ENCODE data around the gene TMEM59L. TPM values are rescaled to one million over a fixed set of nuclear protein-coding genes. Genes with fewer than 3 reads are reported as not detected.
A peak's percentile ranks its signal among the peaks of the same experiment; 100 is the strongest.

TMEM59L gene
- total and polyA plus RNA-seq, 2 of the 13 experiments (the other 11 are each of a cell fraction or from before 2014, with no cell fraction given), result 0.97 to 5.5 TPM

DNA sequence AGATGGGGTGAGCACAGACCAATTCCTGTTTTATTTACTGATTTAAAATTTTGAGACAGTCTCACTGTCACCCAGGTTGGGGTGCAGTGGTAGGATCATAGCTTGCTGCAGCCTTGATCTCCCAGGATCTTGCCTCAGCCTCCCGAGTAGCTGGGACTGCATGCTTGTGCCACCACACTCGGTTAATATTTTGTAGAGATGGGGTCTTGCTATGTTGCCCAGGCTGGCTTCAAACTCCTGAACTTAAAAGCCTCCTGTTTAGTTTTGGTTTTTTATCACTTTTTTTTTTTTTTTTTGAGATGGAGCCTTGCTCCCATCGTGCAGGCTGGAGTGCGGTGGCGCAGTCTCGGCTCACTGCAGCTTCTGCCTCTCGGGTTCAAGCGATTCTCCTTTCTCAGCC lies 36.3 kb upstream of the TMEM59L start:
- H3K4me3 ChIP-seq (replicated peaks in 1 of 3; ENCODE audit: insufficient read depth in 1 of 3, low read depth in 2 of 3, low read length in 3 of 3), result no peak overlapping the region
- H3K27me3 ChIP-seq (ENCODE audit: control insufficient read depth in 1 of 2, insufficient read depth in 2 of 2, low read length in 2 of 2), result no peaks in the 10 kb centered on the region; a peak in 1 of 5 replicates
- no peak overlapping the region for H3K27ac ChIP-seq (ENCODE audit: extremely low read length, insufficient read depth, low read length)
- DNase-seq (ENCODE audit: low spot score), result no peak
- H3K9ac ChIP-seq (ENCODE audit: insufficient read depth, low read depth, low read length), result no peak overlapping the region
- BruUV-seq (replicated peaks), result no TSS peak
- POLR2A ChIA-PET, result interaction anchor here (0.7 to 2.1 kb wide), 2 partner anchors 12 to 45 kb away, joined by 3 to 7 read pairs; partner anchors contain the start of gene REX1BD
- H4K20me1 ChIP-seq (ENCODE audit: insufficient read depth, low read length), result peaks cover 10% of the 10 kb centered on the region
- CTCF ChIA-PET (ENCODE audit: low intra/inter-chr PET ratio, low total read pairs), result no interaction called here
- ATAC-seq, result no peak
- H2AFZ ChIP-seq (ENCODE audit: low read length), result no peak overlapping the region
- peaks cover 15% of the 10 kb centered on the region for H3K4me1 ChIP-seq (ENCODE audit: insufficient read depth, low read length)
- TF ChIP-seq ZNF552 (CRISPR knock-in tag; IDR thresholded peaks at IDR 0.05; ENCODE audit: borderline replicate concordance) (no peak), ZNF589 (CRISPR knock-in tag; conservative IDR thresholded peaks at IDR 0.05) (no peak), ZNF121 (CRISPR knock-in tag; IDR thresholded peaks at IDR 0.05) (peak; percentile 82), SP2 (CRISPR knock-in tag; IDR thresholded peaks at IDR 0.05) (no peak)
- TF ChIP-seq, protein P1, sequence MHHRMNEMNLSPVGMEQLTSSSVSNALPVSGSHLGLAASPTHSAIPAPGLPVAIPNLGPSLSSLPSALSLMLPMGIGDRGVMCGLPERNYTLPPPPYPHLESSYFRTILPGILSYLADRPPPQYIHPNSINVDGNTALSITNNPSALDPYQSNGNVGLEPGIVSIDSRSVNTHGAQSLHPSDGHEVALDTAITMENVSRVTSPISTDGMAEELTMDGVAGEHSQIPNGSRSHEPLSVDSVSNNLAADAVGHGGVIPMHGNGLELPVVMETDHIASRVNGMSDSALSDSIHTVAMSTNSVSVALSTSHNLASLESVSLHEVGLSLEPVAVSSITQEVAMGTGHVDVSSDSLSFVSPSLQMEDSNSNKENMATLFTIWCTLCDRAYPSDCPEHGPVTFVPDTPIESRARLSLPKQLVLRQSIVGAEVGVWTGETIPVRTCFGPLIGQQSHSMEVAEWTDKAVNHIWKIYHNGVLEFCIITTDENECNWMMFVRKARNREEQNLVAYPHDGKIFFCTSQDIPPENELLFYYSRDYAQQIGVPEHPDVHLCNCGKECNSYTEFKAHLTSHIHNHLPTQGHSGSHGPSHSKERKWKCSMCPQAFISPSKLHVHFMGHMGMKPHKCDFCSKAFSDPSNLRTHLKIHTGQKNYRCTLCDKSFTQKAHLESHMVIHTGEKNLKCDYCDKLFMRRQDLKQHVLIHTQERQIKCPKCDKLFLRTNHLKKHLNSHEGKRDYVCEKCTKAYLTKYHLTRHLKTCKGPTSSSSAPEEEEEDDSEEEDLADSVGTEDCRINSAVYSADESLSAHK (CRISPR knock-in tag; IDR thresholded peaks at IDR 0.05; ENCODE audit: borderline replicate concordance), result no peak
- no peaks in the 10 kb centered on the region for H3K9me3 ChIP-seq (ENCODE audit: low read length)
- no peak overlapping the region for H3K4me2 ChIP-seq (ENCODE audit: low read depth, low read length)
- peaks cover 16 to 23% of the 10 kb centered on the region in 2 experiments; a peak in 4 of 5 replicates for H3K36me3 ChIP-seq (replicated peaks in 1 of 2; ENCODE audit: control insufficient read depth in 1 of 2, insufficient read depth in 2 of 2, low read length in 2 of 2)
- intact Hi-C loops (cut with micrococcal nuclease; ENCODE audit: unreplicated experiment) (no loop called here), in situ Hi-C loops (cut with HindIII; ENCODE audit: extremely low pct_ligation_motif_present, low pct_unique_long_range_greater_than_20kb) (no loop called here)
- WGBS (ENCODE audit: low lambda C conversion rate), result 96% methylated on average over 8 of the region's 8 CpGs
- peaks cover 21% of the 10 kb centered on the region for H3K79me2 ChIP-seq (ENCODE audit: insufficient read depth, low read length)
- no peak for FAIRE-seq

- Histone ChIP-seq H3K27ac (ENCODE audit: extremely low read length, insufficient read depth, low read length) (no peak overlapping the region), H4K20me1 (ENCODE audit: insufficient read depth, low read length) (peaks cover 10% of the 10 kb centered on the region), H3K4me1 (ENCODE audit: insufficient read depth, low read length) (peaks cover 15% of the 10 kb centered on the region), H3K27me3 (ENCODE audit: control insufficient read depth in 1 of 2, insufficient read depth in 2 of 2, low read length in 2 of 2) (no peaks in the 10 kb centered on the region; a peak in 1 of 5 replicates), H2AFZ (ENCODE audit: low read length) (no peak overlapping the region), H3K36me3 (replicated peaks in 1 of 2; ENCODE audit: control insufficient read depth in 1 of 2, insufficient read depth in 2 of 2, low read length in 2 of 2) (peaks cover 16 to 23% of the 10 kb centered on the region in 2 experiments; a peak in 4 of 5 replicates), H3K79me2 (ENCODE audit: insufficient read depth, low read length) (peaks cover 14% of the 10 kb centered on the region), H3K4me3 (replicated peaks in 1 of 3; ENCODE audit: insufficient read depth in 1 of 3, low read depth in 2 of 3, low read length in 3 of 3) (no peak overlapping the region), H3K9me3 (ENCODE audit: low read length) (no peaks in the 10 kb centered on the region), H3K9ac (ENCODE audit: insufficient read depth, low read depth, low read length) (no peak overlapping the region), H3K4me2 (ENCODE audit: low read depth, low read length) (no peak overlapping the region)
- TF ChIP-seq ZNF558 (CRISPR knock-in tag; IDR thresholded peaks at IDR 0.05; ENCODE audit: borderline replicate concordance) (no peak), EED (CRISPR knock-in tag; IDR thresholded peaks at IDR 0.05) (no peak), RBAK (CRISPR knock-in tag; IDR thresholded peaks at IDR 0.05) (no peak), POLR2G (IDR thresholded peaks at IDR 0.05; ENCODE audit: low read depth, low read length) (peak; percentile 57), RBM22 (optimal IDR thresholded peaks at IDR 0.05; ENCODE audit: low read length) (peak; percentile 37), ZNF331 (CRISPR knock-in tag; IDR thresholded peaks at IDR 0.05) (no peak), CCDC6 (CRISPR knock-in tag; IDR thresholded peaks at IDR 0.05) (no peak)
- FAIRE-seq (no peak), DNase-seq (ENCODE audit: low spot score) (no peak), ATAC-seq (no peak)
- CTCF ChIA-PET (ENCODE audit: low intra/inter-chr PET ratio, low total read pairs), result no interaction called here
- in situ Hi-C loops (cut with HindIII; ENCODE audit: extremely low pct_ligation_motif_present, low pct_unique_long_range_greater_than_20kb), result no loop called here
- intact Hi-C loops (cut with micrococcal nuclease; ENCODE audit: unreplicated experiment), result no loop called here
- no TSS peak for BruUV-seq (replicated peaks)
- WGBS (ENCODE audit: low lambda C conversion rate), result 95% methylated on average over 21 of the region's 21 CpGs
- POLR2A ChIA-PET, result interaction anchor here (0.9 to 2.1 kb wide), 2 partner anchors 10 to 11 kb away, joined by 3 to 7 read pairs; partner anchors contain the start of gene REX1BD
Measured at GRCh38 chr19:18577365-18577914, 35.2 kb upstream of the TMEM59L start.
